ENCODE data around the gene RNF208.

The RNF208 gene

DNA sequence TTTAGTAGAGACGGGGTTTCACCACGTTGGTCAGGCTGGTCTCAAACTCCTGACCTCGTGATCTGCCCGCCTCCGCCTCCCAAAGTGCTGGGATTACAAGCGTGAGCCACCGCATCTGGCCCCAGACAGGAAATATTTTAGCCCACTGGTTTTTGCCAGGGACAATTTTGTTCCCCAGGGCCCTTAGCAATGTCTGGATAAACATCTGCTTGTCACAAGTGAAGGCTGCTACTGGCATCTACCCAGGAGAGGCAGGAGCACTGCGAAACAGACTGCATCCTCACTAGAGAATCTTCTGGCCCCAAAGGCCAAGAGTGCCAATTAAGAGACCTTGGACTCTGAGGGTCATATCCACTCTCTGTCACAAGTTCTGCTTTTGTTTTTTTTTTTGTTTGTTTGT, 19.1 kb downstream of the RNF208 start:
- peak overlapping the region; percentile 38 to 58 (median 42) for H3K4me3 Mint-ChIP-seq
- H3K27ac Mint-ChIP-seq, result no peak overlapping the region
- no peaks in the 10 kb centered on the region for H3K9me3 Mint-ChIP-seq
- peaks cover 18% of the 10 kb centered on the region for H3K4me1 Mint-ChIP-seq
- peaks cover 9% of the 10 kb centered on the region for H3K36me3 Mint-ChIP-seq (ENCODE audit: low read depth)
- TF ChIP-seq, protein P1, sequence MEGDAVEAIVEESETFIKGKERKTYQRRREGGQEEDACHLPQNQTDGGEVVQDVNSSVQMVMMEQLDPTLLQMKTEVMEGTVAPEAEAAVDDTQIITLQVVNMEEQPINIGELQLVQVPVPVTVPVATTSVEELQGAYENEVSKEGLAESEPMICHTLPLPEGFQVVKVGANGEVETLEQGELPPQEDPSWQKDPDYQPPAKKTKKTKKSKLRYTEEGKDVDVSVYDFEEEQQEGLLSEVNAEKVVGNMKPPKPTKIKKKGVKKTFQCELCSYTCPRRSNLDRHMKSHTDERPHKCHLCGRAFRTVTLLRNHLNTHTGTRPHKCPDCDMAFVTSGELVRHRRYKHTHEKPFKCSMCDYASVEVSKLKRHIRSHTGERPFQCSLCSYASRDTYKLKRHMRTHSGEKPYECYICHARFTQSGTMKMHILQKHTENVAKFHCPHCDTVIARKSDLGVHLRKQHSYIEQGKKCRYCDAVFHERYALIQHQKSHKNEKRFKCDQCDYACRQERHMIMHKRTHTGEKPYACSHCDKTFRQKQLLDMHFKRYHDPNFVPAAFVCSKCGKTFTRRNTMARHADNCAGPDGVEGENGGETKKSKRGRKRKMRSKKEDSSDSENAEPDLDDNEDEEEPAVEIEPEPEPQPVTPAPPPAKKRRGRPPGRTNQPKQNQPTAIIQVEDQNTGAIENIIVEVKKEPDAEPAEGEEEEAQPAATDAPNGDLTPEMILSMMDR (IDR thresholded peaks at IDR 0.05; ENCODE audit: unreplicated experiment in 3 of 3), result no peak
- H3K27me3 Mint-ChIP-seq (ENCODE audit: low read depth), result peaks cover 4% of the 10 kb centered on the region

DNA sequence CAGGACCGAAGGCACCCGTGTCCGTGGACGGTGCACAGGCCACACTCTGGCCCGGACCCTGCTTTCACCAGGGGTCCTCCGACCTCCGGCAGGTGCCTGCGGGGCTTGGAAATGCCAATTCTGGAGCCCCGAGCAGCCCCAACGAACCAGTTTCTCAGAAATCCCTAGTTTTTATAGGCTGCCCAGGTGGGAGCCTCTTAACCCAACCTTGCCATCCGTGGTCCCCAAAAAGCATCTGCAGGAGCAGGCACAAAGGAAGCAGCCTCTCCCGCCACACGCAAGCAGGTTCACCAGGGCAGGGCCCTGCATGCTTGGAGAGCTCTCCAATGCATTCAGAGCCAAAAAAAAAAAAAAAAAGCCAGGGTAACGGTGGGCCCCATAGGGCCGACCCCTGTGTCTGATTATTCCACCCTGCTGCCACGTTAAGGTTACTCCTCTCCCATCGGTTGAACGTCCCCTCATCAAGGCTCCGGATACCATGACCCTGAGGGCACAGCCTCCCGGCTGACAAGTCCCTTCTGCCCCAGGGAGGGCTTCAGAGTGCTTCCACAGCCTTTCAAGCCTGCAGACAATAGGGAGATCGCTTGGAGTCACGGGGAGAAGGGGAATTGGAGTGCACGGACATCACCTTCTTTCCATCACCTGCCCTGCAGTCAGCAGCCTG, 20.7 kb downstream of the RNF208 start:
- TF ChIP-seq, protein P1 (IDR thresholded peaks at IDR 0.05; ENCODE audit: unreplicated experiment in 3 of 3), result no peak
- peaks cover 4% of the 10 kb centered on the region for H3K27me3 Mint-ChIP-seq (ENCODE audit: low read depth)
- peaks cover 14% of the 10 kb centered on the region for H3K4me1 Mint-ChIP-seq
- H3K36me3 Mint-ChIP-seq (ENCODE audit: low read depth), result no peaks in the 10 kb centered on the region
- peak overlapping the region; percentile 85 to 87 (median 86) for H3K4me3 Mint-ChIP-seq
- H3K27ac Mint-ChIP-seq, result peak overlapping the region in 1 of 3 experiments; percentile 28
- H3K9me3 Mint-ChIP-seq, result no peaks in the 10 kb centered on the region

DNA sequence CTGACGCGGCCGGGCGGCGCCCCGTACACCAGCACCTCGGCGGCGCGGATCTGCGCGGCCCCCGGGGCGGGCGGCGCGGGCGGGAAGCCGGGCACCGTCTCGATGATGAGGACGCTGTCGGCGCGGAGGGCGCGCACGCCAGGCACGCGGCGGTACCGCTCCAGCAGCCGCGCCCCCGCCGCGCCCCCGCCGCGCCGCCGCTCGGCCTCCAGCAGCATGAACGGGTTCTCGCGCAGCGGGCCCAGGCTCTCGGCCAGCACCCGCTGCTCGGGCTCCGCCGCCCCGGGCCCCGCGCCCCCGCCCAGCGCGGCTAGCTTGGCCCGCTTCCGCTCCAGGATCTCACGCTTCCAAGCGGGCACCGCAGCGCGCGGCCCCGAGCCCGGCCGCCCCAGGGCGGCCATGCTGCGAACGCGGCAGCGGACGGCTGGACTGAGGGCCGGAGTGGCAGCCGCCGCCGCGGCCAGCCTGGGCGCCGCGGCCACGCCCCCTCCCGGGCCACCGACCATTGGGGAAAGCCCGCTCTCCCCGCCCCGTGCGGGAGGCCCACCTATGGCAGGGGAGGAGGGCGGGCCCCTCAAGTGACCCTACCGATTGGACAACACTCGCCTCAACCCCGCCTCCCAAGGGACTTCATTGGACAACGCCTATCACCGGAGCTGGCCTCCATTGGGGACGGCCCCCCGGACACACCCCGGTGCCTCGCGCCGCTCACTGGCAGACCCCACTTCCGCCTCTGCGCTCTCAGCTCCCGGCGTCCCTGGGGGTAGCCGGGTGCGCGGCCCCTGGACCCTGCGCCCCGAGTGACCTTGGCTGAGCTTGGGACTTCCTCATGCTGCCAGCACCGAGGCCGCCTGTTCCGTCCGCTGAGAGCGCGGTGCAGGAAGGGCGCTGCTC, 21.5 kb downstream of the RNF208 start, which contains the start of gene TPRN:
Gene TPRN (minus strand): TSS at position 431 of the 894 bp plus-strand sequence. CDS start 30 bp downstream, at position 401.
- Mint-ChIP-seq H3K36me3 (ENCODE audit: low read depth) (no peaks in the 10 kb centered on the region), H3K4me1 (peaks cover 12% of the 10 kb centered on the region), H3K27me3 (ENCODE audit: low read depth) (peaks cover 4% of the 10 kb centered on the region), H3K4me3 (peak within 1 kb of the TSS; percentile 89 to 92 (median 90)), H3K27ac (peak within 1 kb of the TSS in 1 of 3 experiments; percentile 28), H3K9me3 (no peaks in the 10 kb centered on the region)
- TF ChIP-seq, protein P1 (IDR thresholded peaks at IDR 0.05; ENCODE audit: unreplicated experiment in 3 of 3), result no peak

DNA sequence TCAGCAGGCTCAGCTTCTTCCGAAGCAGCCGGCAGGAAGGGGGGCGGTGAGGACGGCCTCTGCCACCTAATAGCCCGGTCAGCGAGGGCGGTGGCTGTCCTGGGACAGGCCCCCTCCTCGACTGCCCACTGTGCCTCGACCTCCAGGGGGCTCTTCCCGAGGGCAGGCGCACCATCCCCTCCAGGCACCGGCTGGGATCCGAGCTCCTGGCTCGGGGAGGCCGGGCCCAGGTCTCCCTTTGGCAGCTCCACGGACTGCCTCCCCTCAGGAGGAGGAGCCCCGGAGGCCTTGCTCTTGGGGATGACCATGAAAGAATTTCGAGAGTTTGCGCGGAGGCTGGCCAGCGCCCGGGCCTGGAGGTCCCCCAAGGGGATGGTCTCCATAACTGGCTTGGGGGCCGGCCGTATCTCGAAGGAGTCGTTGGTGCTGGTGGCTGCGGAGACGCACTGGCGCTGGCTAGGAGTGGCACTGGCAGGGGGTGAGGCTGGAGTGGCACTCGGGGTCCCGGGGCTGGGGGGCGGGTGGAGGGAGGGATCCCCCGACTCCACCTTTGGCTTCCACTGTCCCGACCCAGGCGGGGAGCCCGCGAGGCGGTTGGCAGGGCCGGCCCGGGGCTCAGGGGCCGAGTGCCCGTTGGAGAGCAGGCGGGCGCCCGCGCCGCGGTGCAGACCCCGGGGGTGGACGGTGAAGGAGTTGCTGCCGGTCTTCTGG, 22.5 kb downstream of the RNF208 start:
- Mint-ChIP-seq H3K4me1 (peaks cover 12% of the 10 kb centered on the region), H3K9me3 (no peaks in the 10 kb centered on the region), H3K27ac (no peak overlapping the region), H3K27me3 (ENCODE audit: low read depth) (no peaks in the 10 kb centered on the region), H3K36me3 (ENCODE audit: low read depth) (no peaks in the 10 kb centered on the region), H3K4me3 (peak overlapping the region; percentile 89 to 92 (median 90))
- TF ChIP-seq, protein P1 (IDR thresholded peaks at IDR 0.05; ENCODE audit: unreplicated experiment in 3 of 3), result no peak

DNA sequence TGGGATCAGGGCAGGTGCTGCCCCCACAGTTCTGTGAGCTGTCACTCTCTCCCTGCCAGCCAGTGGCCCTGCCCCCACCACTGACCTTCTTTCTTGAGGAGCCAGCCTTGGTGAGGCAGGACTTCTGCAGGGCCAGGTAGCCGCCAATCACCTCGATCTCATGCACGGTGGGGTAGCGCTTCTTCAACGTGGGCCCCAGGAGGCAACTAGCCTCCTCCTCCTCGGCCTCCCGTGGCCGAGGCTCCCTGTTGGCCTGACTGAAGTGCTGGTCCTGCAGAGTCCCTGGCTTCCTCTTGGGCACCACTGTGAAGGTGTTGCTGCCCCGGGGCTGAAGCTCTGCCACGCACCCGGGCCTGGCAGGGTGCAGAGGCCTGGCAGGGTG, 23.1 kb downstream of the RNF208 start:
- H3K4me3 Mint-ChIP-seq, result peak overlapping the region; percentile 68 to 89 (median 77)
- TF ChIP-seq, protein P1 (IDR thresholded peaks at IDR 0.05; ENCODE audit: unreplicated experiment in 3 of 3), result no peak
- H3K4me1 Mint-ChIP-seq, result peaks cover 7% of the 10 kb centered on the region
- no peaks in the 10 kb centered on the region for H3K27me3 Mint-ChIP-seq (ENCODE audit: low read depth)
- no peaks in the 10 kb centered on the region for H3K9me3 Mint-ChIP-seq
- no peaks in the 10 kb centered on the region for H3K36me3 Mint-ChIP-seq (ENCODE audit: low read depth)
- H3K27ac Mint-ChIP-seq, result no peak overlapping the region

All from nephron (organoid).